SK-N-SH (cell line): ENCODE results near the gene FOXB1. TPM values are rescaled to one million over a fixed set of nuclear protein-coding genes. Genes with fewer than 3 reads are reported as not detected.

Source experiments
- CTCF ChIA-PET: fragments of 300-600, 350-600 bp; formaldehyde crosslinking; extraction: SDS; loops from one replicate; lab custom pipeline; 2021; lab: Yijun Ruan, JAX
- POLR2A ChIA-PET: fragments of 350-600 bp; sonication (Branson Sonifier 250); formaldehyde crosslinking; extraction: SDS; loops from one replicate; lab custom pipeline; 2020; ENCODE audit warnings: antibody characterized with exemption, inconsistent platforms; lab: Yijun Ruan, JAX
- DNase-seq: peaks from one replicate; pipeline ENCODE4 v3.0.0; 2012
- H2AFZ ChIP-seq: fragments of 200-600 bp; sonication (generic); 2 replicates; pipeline ENCODE4 v1.8.1; 2016; ENCODE audit warnings: antibody characterized with exemption, mild to moderate bottlenecking, low read depth
- H3F3A ChIP-seq: fragments of 200-600 bp; sonication (generic); replicated peaks from 2 replicates; pipeline ENCODE3; 2016; ENCODE audit warnings: antibody characterized with exemption, mild to moderate bottlenecking; ENCODE audit not compliant: insufficient read depth
- H3K27ac ChIP-seq, 2 experiments: fragments of 200-500 bp in 1 of 2; fragments of 200-600 bp in 1 of 2; sonication (Bioruptor generic) in 1 of 2; sonication (generic), shearing (Covaris generic) in 1 of 2; 2 replicates each; pipeline versions ENCODE4 v1.5.1 to v1.6.1; 2014 to 2016; ENCODE audit warnings: low read depth in 2 of 2, inconsistent platforms in 1 of 2, low read length in 1 of 2, mild to moderate bottlenecking in 1 of 2, mixed read lengths in 1 of 2
- H3K27me3 ChIP-seq: fragments of 200-600 bp; sonication (generic), shearing (Covaris generic); 2 replicates; pipeline ENCODE4 v1.6.1; 2016; ENCODE audit warnings: mixed run types; ENCODE audit not compliant: insufficient read depth
- H3K36me3 ChIP-seq, 2 experiments: fragments of 200-500 bp in 1 of 2; fragments of 200-600 bp in 1 of 2; sonication (Bioruptor generic) in 1 of 2; sonication (generic) in 1 of 2; replicated peaks in 1 of 2; 2 replicates each; pipeline versions ENCODE3 to v1.5.1; 2014 to 2016; ENCODE audit warnings: low read length in 1 of 2, mild to moderate bottlenecking in 1 of 2; ENCODE audit not compliant: insufficient read depth in 2 of 2, control insufficient read depth in 1 of 2
- H3K4me1 ChIP-seq, 2 experiments: fragments of 200-500 bp in 1 of 2; fragments of 200-600 bp in 1 of 2; sonication (Bioruptor generic) in 1 of 2; sonication (generic), shearing (Covaris generic) in 1 of 2; 2 replicates each; pipeline versions ENCODE4 v1.5.1 to v1.6.1; 2014 to 2016; ENCODE audit warnings: low read depth in 1 of 2, low read length in 1 of 2, mixed run types in 1 of 2; ENCODE audit not compliant: insufficient read depth in 2 of 2, control insufficient read depth in 1 of 2
- H3K4me2 ChIP-seq: fragments of 200-600 bp; sonication (generic), shearing (Covaris generic); 2 replicates; pipeline ENCODE4 v1.6.1; 2017; ENCODE audit warnings: mixed run types
- H3K4me3 ChIP-seq, 2 experiments: fragments of 200-500 bp in 1 of 2; fragments of 200-600 bp in 1 of 2; sonication (Bioruptor generic) in 1 of 2; sonication (generic), shearing (Covaris generic) in 1 of 2; 2 replicates each; pipeline versions ENCODE4 v1.5.1 to v1.8.1; 2014 to 2016; ENCODE audit warnings: low read depth in 2 of 2, inconsistent platforms in 1 of 2, low read length in 1 of 2, mild to moderate bottlenecking in 1 of 2, mixed read lengths in 1 of 2, moderate library complexity in 1 of 2
- H3K79me2 ChIP-seq: fragments of 200-600 bp; sonication (generic); 2 replicates; pipeline ENCODE4 v1.8.1; 2017; ENCODE audit warnings: mild to moderate bottlenecking; ENCODE audit not compliant: insufficient read depth
- H3K9ac ChIP-seq: fragments of 200-600 bp; sonication (generic); 2 replicates; pipeline ENCODE4 v1.6.1; 2017; ENCODE audit warnings: mixed run types
- H3K9me2 ChIP-seq: fragments of 200-600 bp; sonication (generic); 2 replicates; pipeline ENCODE4 v1.6.1; 2017; ENCODE audit warnings: mixed run types
- H3K9me3 ChIP-seq: fragments of 200-600 bp; sonication (generic); 2 replicates; pipeline ENCODE4 v1.6.1; 2017; ENCODE audit warnings: mixed run types, mild to moderate bottlenecking, moderate library complexity
- H4K20me1 ChIP-seq: fragments of 200-600 bp; sonication (generic); 2 replicates; pipeline ENCODE4 v1.6.1; 2017; ENCODE audit warnings: mild to moderate bottlenecking, mixed run types; ENCODE audit not compliant: insufficient read depth
- CHD2 ChIP-seq: fragments of 150-350 bp; IDR thresholded peaks from 2 replicates; pipeline ENCODE4 v1.6.1; 2018; ENCODE audit warnings: low read length; ENCODE audit not compliant: partially characterized antibody
- CTCF ChIP-seq: fragments of 200-600 bp; sonication (generic); IDR thresholded peaks from 2 replicates; pipeline ENCODE4 v1.6.1; 2017; ENCODE audit warnings: antibody characterized with exemption, mild to moderate bottlenecking, moderate library complexity
- EP300 ChIP-seq, 2 experiments: IDR thresholded peaks; 2 replicates each; pipeline versions ENCODE4 v1.4.0 to v1.6.1; 2012; ENCODE audit warnings: borderline replicate concordance in 1 of 2, low read depth in 1 of 2, low read length in 1 of 2
- EZH2phosphoT487 ChIP-seq: fragments of 200-600 bp; sonication (generic); IDR thresholded peaks from 2 replicates; pipeline ENCODE4 v1.6.1; 2017; ENCODE audit warnings: low read depth, mixed run types, mild to moderate bottlenecking, antibody characterized with exemption, moderate library complexity, borderline replicate concordance
- FOXJ3 ChIP-seq: sonication (generic); formaldehyde crosslinking; IDR thresholded peaks from 2 replicates; pipeline ENCODE4 v1.5.1; 2020; ENCODE audit warnings: mild to moderate bottlenecking, missing genetic modification reagents
- FOXM1 ChIP-seq: IDR thresholded peaks from 2 replicates; pipeline ENCODE4 v1.4.0; 2012; ENCODE audit warnings: low read depth, mild to moderate bottlenecking
- IRF3 ChIP-seq: fragments of 150-350 bp; IDR thresholded peaks from 2 replicates; pipeline ENCODE4 v1.6.1; 2016; ENCODE audit warnings: mild to moderate bottlenecking, low read depth, low read length
- JUND ChIP-seq: IDR thresholded peaks from 2 replicates; pipeline ENCODE4 v1.4.0; 2012
- NFIC ChIP-seq: IDR thresholded peaks from 2 replicates; pipeline ENCODE4 v1.4.0; 2012; ENCODE audit warnings: borderline replicate concordance
- PBX3 ChIP-seq: IDR thresholded peaks from 2 replicates; pipeline ENCODE4; 2012
- REST ChIP-seq: IDR thresholded peaks from 2 replicates; pipeline ENCODE4 v1.6.1; 2012; ENCODE audit warnings: mild to moderate bottlenecking, low read depth, low read length, moderate library complexity
- TEAD4 ChIP-seq: IDR thresholded peaks from 2 replicates; pipeline ENCODE4 v1.4.0; 2012; ENCODE audit warnings: mild to moderate bottlenecking, borderline replicate concordance; ENCODE audit not compliant: insufficient read depth
- USF2 ChIP-seq: fragments of 150-350 bp; IDR thresholded peaks from 2 replicates; pipeline ENCODE4 v1.6.1; 2017; ENCODE audit warnings: antibody characterized with exemption, low read length, low read depth, borderline replicate concordance
- WGBS: methylation state at CpG from one replicate; pipeline ENCODE4 v1.1.6; 2017; ENCODE audit warnings: low lambda C conversion rate; 5-methylcytosine and 5-hydroxymethylcytosine counted together
- polyA plus RNA-seq, 3 experiments: library from polyadenylated mRNA; depleted of rRNA; stranded (reverse); fragments of >200 nt; gene quantifications; 2 replicates each; pipeline ENCODE4 v1.2.3, GENCODE V29; 2012

Gene FOXB1
- polyA plus RNA-seq, 1 of the 3 experiments (the other 2 are of a cell fraction), result not detected

- H4K20me1 ChIP-seq, result no peaks in the 10 kb centered on the region
- peaks cover 100% of the 10 kb centered on the region for H3K27me3 ChIP-seq
- H3K36me3 ChIP-seq, result no peaks in the 10 kb centered on the region
- no peak overlapping the region for H2AFZ ChIP-seq
- no peaks in the 10 kb centered on the region for H3F3A ChIP-seq
- DNase-seq, result peak; percentile 23
- no peaks in the 10 kb centered on the region for H3K79me2 ChIP-seq
- H3K9me3 ChIP-seq, result no peaks in the 10 kb centered on the region
- ChIA-PET CTCF (no interaction called here), POLR2A (no interaction called here)
- no peak overlapping the region for H3K4me3 ChIP-seq
- no peak overlapping the region for H3K9ac ChIP-seq
- H3K9me2 ChIP-seq, result no peaks in the 10 kb centered on the region
- no peak overlapping the region for H3K4me2 ChIP-seq
- WGBS, result 5% methylated on average over 6 of the region's 6 CpGs
- H3K27ac ChIP-seq, result no peak overlapping the region
- no peaks in the 10 kb centered on the region; a peak in 1 of 4 replicates for H3K4me1 ChIP-seq
- TF ChIP-seq REST (no peak), PBX3 (no peak), CHD2 (no peak), USF2 (no peak), EP300 (IDR thresholded peaks at IDR 0.05; ENCODE audit: borderline replicate concordance in 1 of 2, low read depth in 1 of 2, low read length in 1 of 2) (no peak), NFIC (no peak), CTCF (no peak), FOXM1 (no peak), FOXJ3 (no peak), JUND (no peak), IRF3 (no peak), EZH2phosphoT487 (no peak), TEAD4 (no peak)
These were observed 5.0 kb upstream of the FOXB1 start for GRCh38 chr15:59998950-59999611.
